ENCODE measurements around the gene IST1.

The IST1 gene

GRCh38 chr16:71966932-71967331 lies 71.6 kb downstream of the IST1 start:
- DNase-seq = no peak

GRCh38 chr16:71969353-71969752 lies 74.0 kb downstream of the IST1 start:
- no peak for DNase-seq

DNA sequence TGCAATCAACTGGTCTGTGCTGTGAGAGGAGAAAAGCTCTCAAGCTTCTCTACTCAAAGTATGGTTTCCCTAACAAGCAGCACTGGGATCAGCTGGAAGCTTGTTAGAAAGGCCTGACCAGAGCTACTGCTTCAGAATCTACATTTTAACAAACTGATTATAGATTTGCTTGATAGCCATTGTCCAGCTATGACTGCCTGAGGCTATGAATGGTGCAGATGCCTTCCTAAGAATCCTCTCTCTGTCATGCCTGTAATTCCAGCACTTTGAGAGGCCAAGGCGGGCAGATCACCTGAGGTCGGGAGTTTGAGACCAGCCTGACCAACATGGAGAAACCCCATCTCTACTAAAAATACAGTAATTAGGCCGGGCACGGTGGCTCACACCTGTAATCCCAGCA lies 76.2 kb downstream of the IST1 start:
- DNase-seq = no peak

DNA sequence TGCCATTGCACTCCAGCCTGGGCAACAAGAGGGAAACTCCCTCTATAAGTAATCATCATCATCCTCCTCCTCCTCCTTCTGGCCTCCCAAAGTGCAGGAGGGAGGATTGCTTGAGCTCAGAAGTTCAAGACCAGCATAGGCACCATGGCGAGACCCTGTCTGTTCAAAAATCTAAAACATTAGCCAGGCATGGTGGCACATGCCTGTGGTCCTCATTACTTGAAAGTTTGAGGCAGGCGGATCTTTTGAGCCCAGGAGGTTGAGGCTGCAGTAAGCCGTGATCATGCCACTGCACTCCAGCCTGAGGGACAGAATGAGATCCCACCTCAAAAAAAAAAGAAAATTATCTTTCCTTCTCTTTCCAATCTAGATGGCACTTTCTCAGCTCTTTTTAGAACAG lies 77.0 kb downstream of the IST1 start:
- no peak for DNase-seq

DNA sequence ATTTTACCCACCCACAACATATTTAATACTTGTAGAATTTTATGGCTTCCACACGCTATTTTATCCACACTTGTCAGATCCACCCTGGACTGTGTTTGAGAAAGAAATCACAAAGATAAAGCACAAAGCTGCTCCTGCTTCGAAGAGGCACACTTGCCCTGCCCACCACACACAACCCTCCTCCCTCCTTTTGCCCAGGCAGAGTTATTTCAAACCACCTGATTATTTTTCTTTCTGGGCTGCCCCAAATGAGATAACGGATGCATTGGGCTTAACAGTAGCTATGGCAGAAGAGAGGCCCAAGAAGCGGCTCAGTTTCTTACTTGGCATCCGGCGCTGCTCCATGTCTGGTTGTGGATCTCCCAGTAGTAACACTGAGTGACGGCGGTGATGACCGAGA lies 77.7 kb downstream of the IST1 start:
- no peak for DNase-seq

DNA sequence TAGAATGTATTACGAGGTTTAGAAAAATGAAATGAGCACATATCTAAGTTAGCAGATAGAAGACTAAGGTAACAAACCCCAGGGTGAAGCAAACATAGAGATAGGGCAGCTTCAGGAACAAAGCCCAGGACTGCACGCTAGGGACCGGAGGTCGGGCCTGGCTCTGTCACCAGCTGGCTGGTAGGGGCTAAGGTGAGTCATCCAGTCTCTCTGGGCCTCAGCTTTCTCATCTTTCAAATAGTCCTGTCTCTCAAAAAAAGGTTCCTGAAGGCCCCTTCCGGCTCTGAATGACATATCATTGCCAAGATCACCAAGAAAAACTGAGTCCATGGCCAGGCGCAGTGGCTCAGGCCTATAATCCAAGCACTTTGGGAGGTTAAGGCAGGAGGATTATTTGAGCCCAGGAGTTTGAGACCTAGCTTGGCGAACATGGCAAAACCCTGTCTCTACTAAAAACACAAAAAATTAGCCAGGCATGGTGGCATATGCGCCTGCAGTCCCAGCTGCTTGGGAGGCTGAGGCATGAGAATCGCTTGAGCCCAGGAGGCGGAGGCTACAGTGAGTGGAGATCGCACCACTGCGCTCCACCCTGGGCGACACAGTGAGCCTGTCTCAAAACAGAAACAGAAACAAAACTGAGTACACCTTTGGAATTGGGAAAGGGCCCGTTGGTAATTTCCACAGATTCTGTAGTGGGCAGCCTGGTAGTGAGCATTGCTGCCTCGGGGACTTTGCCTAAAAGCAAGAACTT lies 78.9 kb downstream of the IST1 start:
- no peak for DNase-seq
